ENCODE measurements around the gene LRRC28. TPM values are rescaled to one million over a fixed set of nuclear protein-coding genes. Genes with fewer than 3 reads are reported as not detected.

Gene LRRC28
- total RNA-seq, 1 experiment from 2014 or later, result 10.6 TPM

DNA sequence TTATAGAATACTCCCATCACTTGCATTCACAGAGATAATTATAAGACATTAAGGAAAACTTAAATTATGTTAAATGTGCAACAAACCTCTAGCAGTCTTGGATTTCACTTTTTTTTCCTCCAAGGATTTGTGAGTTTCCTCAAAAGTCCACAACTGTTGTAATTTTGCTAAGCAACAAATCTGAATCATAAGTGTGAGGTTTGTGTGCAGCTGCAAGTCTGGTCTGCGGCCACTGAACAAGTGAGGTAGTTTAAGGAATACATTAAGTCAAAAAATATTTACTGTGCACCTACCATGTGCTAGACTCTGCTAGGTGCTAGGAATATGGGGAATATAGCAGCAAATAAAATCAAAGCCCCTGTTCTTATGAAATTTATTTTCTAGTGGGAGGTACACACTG lies 70.2 kb downstream of the LRRC28 start:
- CTCF ChIA-PET, result interaction anchor here (0.7 kb wide), 1 partner anchor 383 kb away, joined by 3 read pairs; no protein-coding TSS in a partner anchor

GRCh38 chr15:99322643-99323405 lies 71.5 kb downstream of the LRRC28 start:
- Mint-ChIP-seq H3K27ac (ENCODE audit: low read depth, unreplicated experiment) (peak overlapping the region; percentile 43), H3K27me3 (ENCODE audit: insufficient read depth, unreplicated experiment) (no peaks in the 10 kb centered on the region), H3K36me3 (ENCODE audit: insufficient read depth, unreplicated experiment) (no peaks in the 10 kb centered on the region), H3K9me3 (ENCODE audit: unreplicated experiment) (peaks cover 6% of the 10 kb centered on the region), H3K4me3 (ENCODE audit: unreplicated experiment) (no peak overlapping the region), H3K4me1 (ENCODE audit: insufficient read depth, unreplicated experiment) (peaks cover 48% of the 10 kb centered on the region)
- ChIA-PET CTCF (interaction anchor here (0.5 kb wide), 1 partner anchor 12 kb away, joined by 3 read pairs; no protein-coding TSS in a partner anchor), POLR2A (interaction anchor here (0.6 to 2.4 kb wide), 6 partner anchors 13 to 799 kb away, joined by 3 to 24 read pairs (median 6); no protein-coding TSS in a partner anchor)
- TF ChIP-seq CTCF (IDR thresholded peaks at IDR 0.05; ENCODE audit: unreplicated experiment), result no peak
- intact Hi-C loops (cut with micrococcal nuclease), result no loop called here
- DNase-seq (ENCODE audit: unreplicated experiment), result no peak
- BruUV-seq (replicated peaks), result no TSS peak

More for the DNA sequence above, 70.2 kb downstream of the LRRC28 start:
- no TSS peak for BruUV-seq (replicated peaks)
- no peak for DNase-seq (ENCODE audit: unreplicated experiment)
- Mint-ChIP-seq H3K4me1 (ENCODE audit: insufficient read depth, unreplicated experiment) (peaks cover 44% of the 10 kb centered on the region), H3K27me3 (ENCODE audit: insufficient read depth, unreplicated experiment) (no peaks in the 10 kb centered on the region), H3K27ac (ENCODE audit: low read depth, unreplicated experiment) (peak overlapping the region; percentile 84), H3K4me3 (ENCODE audit: unreplicated experiment) (no peak overlapping the region), H3K36me3 (ENCODE audit: insufficient read depth, unreplicated experiment) (no peaks in the 10 kb centered on the region), H3K9me3 (ENCODE audit: unreplicated experiment) (peaks cover 6% of the 10 kb centered on the region)
- TF ChIP-seq CTCF (IDR thresholded peaks at IDR 0.05; ENCODE audit: unreplicated experiment), result no peak
- POLR2A ChIA-PET, result interaction anchor here (0.6 to 3.0 kb wide), 7 partner anchors 10 to 348 kb away, joined by 3 to 13 read pairs (median 4); no protein-coding TSS in a partner anchor
- intact Hi-C loops (cut with micrococcal nuclease), result no loop called here

GRCh38 chr15:99324082-99324620 lies 72.9 kb downstream of the LRRC28 start:
- no peaks in the 10 kb centered on the region for H3K27me3 Mint-ChIP-seq (ENCODE audit: insufficient read depth, unreplicated experiment)
- ChIA-PET CTCF (interaction anchor here (0.8 to 1.3 kb wide), 2 partner anchors 17 to 57 kb away, joined by 3 to 5 read pairs; no protein-coding TSS in a partner anchor), POLR2A (interaction anchor here (0.6 to 2.4 kb wide), 12 partner anchors 14 to 409 kb away, joined by 3 to 24 read pairs (median 6); partner anchors contain the start of genes LRRC28 and LYSMD4)
- no peaks in the 10 kb centered on the region for H3K36me3 Mint-ChIP-seq (ENCODE audit: insufficient read depth, unreplicated experiment)
- no peak for TF ChIP-seq CTCF (IDR thresholded peaks at IDR 0.05; ENCODE audit: unreplicated experiment)
- BruUV-seq (replicated peaks), result TSS peak; percentile 74
- peak overlapping the region; percentile 78 for H3K4me3 Mint-ChIP-seq (ENCODE audit: unreplicated experiment)
- H3K27ac Mint-ChIP-seq (ENCODE audit: low read depth, unreplicated experiment), result peak overlapping the region; percentile 96
- intact Hi-C loops (cut with micrococcal nuclease), result no loop called here
- peak; percentile 84 for DNase-seq (ENCODE audit: unreplicated experiment)
- H3K9me3 Mint-ChIP-seq (ENCODE audit: unreplicated experiment), result peaks cover 6% of the 10 kb centered on the region
- H3K4me1 Mint-ChIP-seq (ENCODE audit: insufficient read depth, unreplicated experiment), result peaks cover 59% of the 10 kb centered on the region

DNA sequence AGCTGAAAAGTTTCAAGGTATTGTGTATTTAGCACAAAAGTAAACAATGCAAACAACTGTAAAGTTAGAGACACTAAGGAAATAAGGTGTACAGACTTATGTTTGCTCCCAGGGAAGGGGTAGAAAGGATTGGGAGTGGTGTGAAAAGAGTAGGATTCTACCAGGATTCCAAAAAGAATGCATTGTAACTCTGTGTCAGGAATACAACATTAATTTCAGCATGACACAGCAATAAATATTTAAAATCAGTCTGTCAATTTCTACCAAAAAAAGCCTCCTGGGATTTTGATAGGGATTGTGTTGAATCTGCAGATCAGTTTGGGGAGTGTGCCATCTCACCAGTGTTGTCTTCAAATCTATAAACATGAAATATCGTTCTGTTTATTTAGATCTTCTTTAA lies 73.4 kb downstream of the LRRC28 start:
- intact Hi-C loops (cut with micrococcal nuclease), result no loop called here
- Mint-ChIP-seq H3K9me3 (ENCODE audit: unreplicated experiment) (peaks cover 6% of the 10 kb centered on the region), H3K27me3 (ENCODE audit: insufficient read depth, unreplicated experiment) (no peaks in the 10 kb centered on the region), H3K4me3 (ENCODE audit: unreplicated experiment) (peak overlapping the region; percentile 78), H3K4me1 (ENCODE audit: insufficient read depth, unreplicated experiment) (peaks cover 59% of the 10 kb centered on the region), H3K27ac (ENCODE audit: low read depth, unreplicated experiment) (peak overlapping the region; percentile 96), H3K36me3 (ENCODE audit: insufficient read depth, unreplicated experiment) (no peaks in the 10 kb centered on the region)
- DNase-seq (ENCODE audit: unreplicated experiment), result no peak
- CTCF ChIA-PET, result interaction anchor here (1.3 kb wide), 1 partner anchor 16 kb away, joined by 5 read pairs; no protein-coding TSS in a partner anchor
- TF ChIP-seq CTCF (IDR thresholded peaks at IDR 0.05; ENCODE audit: unreplicated experiment), result no peak
- BruUV-seq (replicated peaks), result no TSS peak
- POLR2A ChIA-PET, result interaction anchor here (0.6 to 2.4 kb wide), 12 partner anchors 15 to 409 kb away, joined by 3 to 24 read pairs (median 7); partner anchors contain the start of genes LRRC28 and LYSMD4

All from MCF 10A (cell line).